OCI-M2 (cell line): ENCODE data around the gene CRNN.

Experiments
- DNase-seq: peaks from one replicate; lab custom pipeline; 2025; ENCODE audit not compliant: unreplicated experiment; lab: John Stamatoyannopoulos, UW

CRNN gene

GRCh38 chr1:152413909-152414308 lies at the start of gene CRNN:
Gene CRNN (minus strand): TSS chr1:152414263. CDS start chr1:152412233, 2,030 bp downstream.
- no peak for DNase-seq

- DNase-seq, result no peak
These were observed 48.6 kb upstream of the CRNN start for GRCh38 chr1:152462636-152463035.

GRCh38 chr1:152461544-152461943 lies 47.5 kb upstream of the CRNN start:
- no peak for DNase-seq

GRCh38 chr1:152460529-152460899 lies 46.5 kb upstream of the CRNN start:
- DNase-seq, result no peak

GRCh38 chr1:152459596-152460528 lies 45.8 kb upstream of the CRNN start:
- DNase-seq, result no peak

- peak; percentile 7 for DNase-seq
These were observed 44.5 kb upstream of the CRNN start for GRCh38 chr1:152458384-152459185.

- DNase-seq, result no peak
These were observed 43.5 kb upstream of the CRNN start for GRCh38 chr1:152457561-152457960.

GRCh38 chr1:152457071-152457470 lies 43.0 kb upstream of the CRNN start:
- DNase-seq, result no peak

- no peak for DNase-seq
These were observed 37.2 kb upstream of the CRNN start for GRCh38 chr1:152451254-152451653.

- no peak for DNase-seq
These were observed 35.6 kb upstream of the CRNN start for GRCh38 chr1:152449661-152450060.

GRCh38 chr1:152448496-152448895 lies 34.4 kb upstream of the CRNN start:
- DNase-seq, result no peak

GRCh38 chr1:152448095-152448494 lies 34.0 kb upstream of the CRNN start:
- DNase-seq, result no peak

GRCh38 chr1:152447484-152447883 lies 33.4 kb upstream of the CRNN start:
- DNase-seq, result no peak

- no peak for DNase-seq
These were observed 30.0 kb upstream of the CRNN start for GRCh38 chr1:152444045-152444444.

- DNase-seq, result no peak
These were observed 28.7 kb upstream of the CRNN start for GRCh38 chr1:152442765-152443164.

GRCh38 chr1:152442301-152442700 lies 28.2 kb upstream of the CRNN start:
- no peak for DNase-seq

GRCh38 chr1:152441756-152442155 lies 27.7 kb upstream of the CRNN start:
- DNase-seq, result no peak

- DNase-seq, result no peak
These were observed 26.8 kb upstream of the CRNN start for GRCh38 chr1:152440635-152441471.

- no peak for DNase-seq
These were observed 22.8 kb upstream of the CRNN start for GRCh38 chr1:152436593-152437496.

- DNase-seq, result no peak
These were observed 13.4 kb upstream of the CRNN start for GRCh38 chr1:152427458-152427857.
